ENCODE data around the gene PRDM16.

Gene PRDM16

DNA sequence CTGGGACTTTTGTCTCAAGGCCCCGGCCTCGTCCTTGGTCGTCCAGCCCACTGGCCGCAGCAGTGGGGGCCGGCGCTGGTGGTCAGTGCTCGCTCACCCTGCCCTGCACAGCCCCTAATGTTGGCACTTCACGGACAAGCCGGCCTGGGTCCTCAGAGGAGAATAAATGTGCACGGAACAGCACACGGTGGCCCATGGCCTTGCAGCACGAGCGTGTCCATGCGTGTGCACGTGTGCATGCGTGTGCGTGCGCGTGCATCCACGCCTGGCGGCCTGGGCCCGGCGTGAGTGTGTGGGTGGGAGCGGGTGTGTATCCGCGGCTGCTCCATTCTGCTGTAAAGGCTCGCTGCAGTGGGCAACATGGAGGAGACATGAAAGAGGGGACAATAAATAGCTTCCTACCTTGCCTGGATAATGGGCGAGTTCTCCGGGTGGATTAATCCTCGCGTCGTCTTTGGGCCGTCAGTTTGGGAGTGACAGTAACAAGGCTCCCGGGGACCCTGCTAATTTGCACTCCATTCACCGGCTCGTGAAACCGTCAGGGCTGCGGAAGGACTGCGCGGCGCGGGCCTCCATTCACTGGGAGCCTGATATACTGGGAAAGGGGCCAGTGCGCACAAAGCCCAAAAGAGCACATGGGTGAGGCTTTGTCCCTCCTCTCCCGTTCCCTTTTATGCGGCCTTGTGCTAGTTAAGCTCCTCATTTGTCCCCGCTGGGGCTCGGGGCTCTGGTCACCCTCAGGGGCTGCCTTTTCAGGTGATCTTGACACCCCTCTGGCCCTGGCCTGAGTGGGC lies 142.8 kb downstream of the PRDM16 start:
- TF ChIP-seq, protein P1, sequence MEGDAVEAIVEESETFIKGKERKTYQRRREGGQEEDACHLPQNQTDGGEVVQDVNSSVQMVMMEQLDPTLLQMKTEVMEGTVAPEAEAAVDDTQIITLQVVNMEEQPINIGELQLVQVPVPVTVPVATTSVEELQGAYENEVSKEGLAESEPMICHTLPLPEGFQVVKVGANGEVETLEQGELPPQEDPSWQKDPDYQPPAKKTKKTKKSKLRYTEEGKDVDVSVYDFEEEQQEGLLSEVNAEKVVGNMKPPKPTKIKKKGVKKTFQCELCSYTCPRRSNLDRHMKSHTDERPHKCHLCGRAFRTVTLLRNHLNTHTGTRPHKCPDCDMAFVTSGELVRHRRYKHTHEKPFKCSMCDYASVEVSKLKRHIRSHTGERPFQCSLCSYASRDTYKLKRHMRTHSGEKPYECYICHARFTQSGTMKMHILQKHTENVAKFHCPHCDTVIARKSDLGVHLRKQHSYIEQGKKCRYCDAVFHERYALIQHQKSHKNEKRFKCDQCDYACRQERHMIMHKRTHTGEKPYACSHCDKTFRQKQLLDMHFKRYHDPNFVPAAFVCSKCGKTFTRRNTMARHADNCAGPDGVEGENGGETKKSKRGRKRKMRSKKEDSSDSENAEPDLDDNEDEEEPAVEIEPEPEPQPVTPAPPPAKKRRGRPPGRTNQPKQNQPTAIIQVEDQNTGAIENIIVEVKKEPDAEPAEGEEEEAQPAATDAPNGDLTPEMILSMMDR (IDR thresholded peaks at IDR 0.05; ENCODE audit: low read depth, low read length), result no peak
- H3K4me3 ChIP-seq (replicated peaks in 1 of 2; ENCODE audit: low read depth in 2 of 2, low read length in 2 of 2), result no peak overlapping the region
- DNase-seq (ENCODE audit: low read depth in 2 of 2), result no peak

DNA sequence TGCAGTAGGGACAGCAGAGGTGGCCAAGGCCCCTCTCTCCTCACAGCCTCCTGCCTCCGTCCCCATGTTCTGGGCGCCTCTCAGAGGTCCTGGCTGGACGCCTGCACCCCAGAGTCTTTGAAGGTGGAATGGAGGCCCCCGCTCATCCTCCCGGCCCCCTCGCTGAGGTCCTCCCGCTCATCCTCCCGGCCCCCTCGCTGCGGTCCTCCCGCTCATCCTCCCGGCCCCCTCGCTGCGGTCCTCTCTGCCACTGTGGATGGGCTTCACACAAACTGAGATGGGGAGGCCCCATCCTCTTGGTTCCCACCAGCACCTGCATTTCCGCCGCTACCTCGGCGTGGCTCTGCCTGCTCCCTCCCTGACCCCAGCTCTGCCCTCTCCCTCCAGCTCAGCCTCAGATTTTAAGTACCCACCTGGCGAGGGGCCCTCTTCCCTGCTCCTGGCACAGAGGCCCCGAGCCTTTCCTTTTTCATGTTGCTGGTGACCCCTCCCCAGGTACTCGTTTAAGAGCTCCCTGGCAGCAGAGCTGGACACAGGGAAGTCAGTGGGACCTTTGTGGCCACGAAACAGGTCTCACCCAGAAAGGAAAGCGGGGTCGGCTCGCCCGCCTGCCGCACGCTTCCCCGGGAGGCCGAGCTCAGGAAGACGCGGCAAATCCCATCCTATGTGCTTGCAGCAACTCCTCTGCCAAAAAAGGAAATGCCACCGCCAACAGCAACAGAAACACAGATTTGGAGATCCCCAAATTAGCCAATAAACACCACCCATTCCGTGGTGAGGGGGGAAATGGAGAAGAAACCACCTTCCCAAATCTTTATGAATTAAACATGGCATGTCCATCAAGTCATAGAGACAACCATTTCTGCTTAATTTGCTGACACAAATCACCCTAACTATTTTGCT lies 143.7 kb downstream of the PRDM16 start:
- TF ChIP-seq, protein P1 (IDR thresholded peaks at IDR 0.05; ENCODE audit: low read depth, low read length), result no peak
- no peak for DNase-seq (ENCODE audit: low read depth in 2 of 2)
- H3K4me3 ChIP-seq (replicated peaks in 1 of 2; ENCODE audit: low read depth in 2 of 2, low read length in 2 of 2), result no peak overlapping the region

GRCh38 chr1:3213730-3214129 lies 144.7 kb downstream of the PRDM16 start:
- TF ChIP-seq, protein P1 (IDR thresholded peaks at IDR 0.05; ENCODE audit: low read depth, low read length), result no peak
- H3K4me3 ChIP-seq (replicated peaks in 1 of 2; ENCODE audit: low read depth in 2 of 2, low read length in 2 of 2), result no peak overlapping the region
- no peak for DNase-seq (ENCODE audit: low read depth in 2 of 2)

DNA sequence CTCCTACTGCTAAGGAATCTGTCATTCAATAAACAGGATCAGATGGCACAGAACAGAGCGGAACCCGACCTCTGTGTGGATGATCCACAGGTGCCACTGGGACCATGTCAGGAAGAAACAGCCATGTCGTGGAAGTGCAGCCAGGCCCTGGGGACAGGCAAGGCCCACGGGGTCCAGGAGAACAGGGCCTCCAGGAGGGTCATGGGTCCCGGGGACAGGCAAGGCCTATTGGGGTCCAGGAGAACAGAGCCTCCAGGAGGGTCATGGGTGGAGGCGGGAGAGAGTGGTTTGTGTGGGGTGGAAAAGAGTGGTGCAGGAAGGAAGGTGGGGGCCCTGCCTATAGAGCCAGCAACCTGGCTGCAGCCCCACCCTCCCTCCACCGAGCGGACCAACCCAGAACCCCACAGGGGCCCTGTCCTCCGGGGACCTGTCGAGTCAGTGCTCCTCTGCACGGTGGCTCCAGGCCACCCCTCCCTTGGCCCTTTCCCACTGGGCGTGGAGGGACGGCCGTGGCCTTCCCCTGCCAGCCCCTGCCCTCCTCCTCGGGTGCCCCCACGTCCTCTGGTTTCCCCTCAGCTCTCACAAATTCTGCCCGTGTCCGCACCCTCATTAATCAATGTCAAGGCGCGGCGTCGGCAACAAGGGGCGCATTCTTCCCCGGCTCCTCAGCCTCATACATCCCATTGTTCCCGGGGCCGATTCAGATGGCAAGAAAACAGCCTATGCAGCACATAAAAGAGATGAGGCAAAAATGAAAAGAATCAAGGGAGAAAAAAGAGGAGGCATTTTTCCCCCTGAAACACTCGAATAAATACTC lies 146.4 kb downstream of the PRDM16 start:
- TF ChIP-seq, protein P1 (IDR thresholded peaks at IDR 0.05; ENCODE audit: low read depth, low read length), result no peak
- H3K4me3 ChIP-seq (replicated peaks in 1 of 2; ENCODE audit: low read depth in 2 of 2, low read length in 2 of 2), result no peak overlapping the region
- DNase-seq (ENCODE audit: low read depth in 2 of 2), result no peak

GRCh38 chr1:3216015-3216391 lies 147.0 kb downstream of the PRDM16 start:
- no peak for DNase-seq (ENCODE audit: low read depth in 2 of 2)
- TF ChIP-seq, protein P1 (IDR thresholded peaks at IDR 0.05; ENCODE audit: low read depth, low read length), result no peak
- H3K4me3 ChIP-seq (replicated peaks in 1 of 2; ENCODE audit: low read depth in 2 of 2, low read length in 2 of 2), result no peak overlapping the region

DNA sequence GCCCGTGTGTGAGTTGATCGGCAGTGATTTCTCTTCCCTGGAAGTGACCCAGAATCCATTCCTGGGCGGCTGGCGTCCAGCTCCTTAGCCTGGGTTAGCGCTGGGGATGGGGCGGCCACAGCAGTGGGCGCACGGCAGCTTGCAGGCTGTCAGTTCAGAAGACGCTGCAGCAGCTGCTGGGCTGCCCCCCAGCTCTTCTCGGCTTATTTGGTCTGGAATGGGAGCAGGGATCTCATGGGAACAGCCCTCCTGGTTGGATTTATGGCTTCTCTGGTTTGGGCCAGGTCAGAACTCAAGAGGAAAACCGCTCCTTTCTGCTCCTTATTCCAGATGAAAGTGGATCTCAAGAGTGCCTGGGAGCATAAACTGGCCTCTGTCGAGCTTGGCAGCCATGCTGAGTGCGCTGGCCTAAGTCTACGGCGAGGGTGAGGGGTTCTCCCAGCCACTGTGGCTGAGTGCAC lies 148.2 kb downstream of the PRDM16 start:
- H3K4me3 ChIP-seq (replicated peaks in 1 of 2; ENCODE audit: low read depth in 2 of 2, low read length in 2 of 2), result no peak overlapping the region
- DNase-seq (ENCODE audit: low read depth in 2 of 2), result no peak
- TF ChIP-seq, protein P1 (IDR thresholded peaks at IDR 0.05; ENCODE audit: low read depth, low read length), result no peak

Measured in cardiac fibroblast (primary cell).